ENCODE results near the gene CRYZL1.
A peak's percentile ranks its signal among the peaks of the same experiment; 100 is the strongest.

The CRYZL1 gene

GRCh38 chr21:33549848-33550771 is 91.4 kb downstream of the CRYZL1 start:
- no peak overlapping the region for H3K4me3 ChIP-seq (ENCODE audit: low read length)
- no peak for DNase-seq (ENCODE audit: low read depth, low spot score)

- no peak overlapping the region for H3K4me3 ChIP-seq (ENCODE audit: low read length)
- DNase-seq (ENCODE audit: low read depth, low spot score): no peak
These were observed 95.5 kb downstream of the CRYZL1 start for GRCh38 chr21:33546086-33546485.

GRCh38 chr21:33544451-33545195 is 96.9 kb downstream of the CRYZL1 start:
- DNase-seq (ENCODE audit: low read depth, low spot score): no peak
- peak overlapping the region; percentile 97 for H3K4me3 ChIP-seq (ENCODE audit: low read length)

GRCh38 chr21:33543505-33544129 is 97.9 kb downstream of the CRYZL1 start:
- DNase-seq (ENCODE audit: low read depth, low spot score): no peak
- H3K4me3 ChIP-seq (ENCODE audit: low read length): peak overlapping the region; percentile 97

- peak within 1 kb of the TSS; percentile 97 for H3K4me3 ChIP-seq (ENCODE audit: low read length)
- peak; percentile 98 for DNase-seq (ENCODE audit: low read depth, low spot score)
These were observed 98.7 kb downstream of the CRYZL1 start, which contains the start of gene SON for GRCh38 chr21:33542640-33543504. Gene SON (plus strand): TSS chr21:33543038. CDS start chr21:33543093, 55 bp downstream.

GRCh38 chr21:33541756-33542639 is 99.5 kb downstream of the CRYZL1 start, which contains the start of gene GART:
Gene GART (minus strand): TSS chr21:33542117. CDS start chr21:33539315, 2,802 bp downstream.
- peak within 1 kb of the TSS; percentile 97 for H3K4me3 ChIP-seq (ENCODE audit: low read length)
- peak; percentile 66 for DNase-seq (ENCODE audit: low read depth, low spot score)

- DNase-seq (ENCODE audit: low read depth, low spot score): no peak
- H3K4me3 ChIP-seq (ENCODE audit: low read length): peak overlapping the region; percentile 97
These were observed 100.3 kb downstream of the CRYZL1 start for GRCh38 chr21:33541105-33541711.

GRCh38 chr21:33540711-33541104 is 100.8 kb downstream of the CRYZL1 start:
- H3K4me3 ChIP-seq (ENCODE audit: low read length): peak overlapping the region; percentile 97
- DNase-seq (ENCODE audit: low read depth, low spot score): no peak

- no peak for DNase-seq (ENCODE audit: low read depth, low spot score)
- no peak overlapping the region for H3K4me3 ChIP-seq (ENCODE audit: low read length)
These were observed 101.9 kb downstream of the CRYZL1 start for GRCh38 chr21:33539616-33540015.

All from Jurkat, Clone E6-1 (cell line).